HG02759 (cell line): ENCODE results near the gene LAMA2.

Experiments used
- ATAC-seq: cut with Tn5 transposase; IDR thresholded peaks from one replicate; pipeline ENCODE4 v1.9.1; 2021; ENCODE audit warnings: mild to moderate bottlenecking, moderate library complexity; ENCODE audit not compliant: unreplicated experiment

The LAMA2 gene

GRCh38 chr6:129344379-129344778 lies 461.4 kb downstream of the LAMA2 start:
- no peak for ATAC-seq

- ATAC-seq, result no peak
These were observed 463.0 kb downstream of the LAMA2 start for GRCh38 chr6:129345890-129346289.

- ATAC-seq, result no peak
These were observed 464.0 kb downstream of the LAMA2 start for GRCh38 chr6:129346964-129347363.

GRCh38 chr6:129350278-129350677 lies 467.3 kb downstream of the LAMA2 start:
- no peak for ATAC-seq

- ATAC-seq, result no peak
These were observed 468.9 kb downstream of the LAMA2 start for GRCh38 chr6:129351807-129352206.

GRCh38 chr6:129353067-129353466 lies 470.1 kb downstream of the LAMA2 start:
- no peak for ATAC-seq

- ATAC-seq, result no peak
These were observed 473.2 kb downstream of the LAMA2 start for GRCh38 chr6:129356129-129356528.

- no peak for ATAC-seq
These were observed 477.1 kb downstream of the LAMA2 start for GRCh38 chr6:129359811-129360681.

- ATAC-seq, result no peak
These were observed 477.7 kb downstream of the LAMA2 start for GRCh38 chr6:129360682-129360955.

GRCh38 chr6:129364037-129364436 lies 481.1 kb downstream of the LAMA2 start:
- ATAC-seq, result no peak

GRCh38 chr6:129364767-129365166 lies 481.8 kb downstream of the LAMA2 start:
- no peak for ATAC-seq

- no peak for ATAC-seq
These were observed 485.1 kb downstream of the LAMA2 start for GRCh38 chr6:129368076-129368475.

GRCh38 chr6:129368970-129369369 lies 486.0 kb downstream of the LAMA2 start:
- no peak for ATAC-seq

GRCh38 chr6:129369737-129370136 lies 486.8 kb downstream of the LAMA2 start:
- ATAC-seq, result no peak

GRCh38 chr6:129370268-129370916 lies 487.5 kb downstream of the LAMA2 start:
- peak; percentile 64 for ATAC-seq

- no peak for ATAC-seq
These were observed 498.9 kb downstream of the LAMA2 start for GRCh38 chr6:129381885-129382284.

- ATAC-seq, result no peak
These were observed 500.0 kb downstream of the LAMA2 start for GRCh38 chr6:129382916-129383315.

- ATAC-seq, result no peak
These were observed 502.2 kb downstream of the LAMA2 start for GRCh38 chr6:129385117-129385516.

GRCh38 chr6:129390900-129391299 lies 508.0 kb downstream of the LAMA2 start:
- no peak for ATAC-seq

GRCh38 chr6:129393654-129394053 lies 510.7 kb downstream of the LAMA2 start:
- ATAC-seq, result peak; percentile 56

GRCh38 chr6:129398764-129399163 lies 515.8 kb downstream of the LAMA2 start:
- ATAC-seq, result no peak

- ATAC-seq, result no peak
These were observed 519.3 kb downstream of the LAMA2 start for GRCh38 chr6:129402244-129402643.

GRCh38 chr6:129411092-129411491 lies 528.2 kb downstream of the LAMA2 start:
- no peak for ATAC-seq
